ENCODE measurements around the gene UFM1.

Gene UFM1

GRCh38 chr13:38341149-38341692, 8.4 kb upstream of the UFM1 start:
- no peak overlapping the region for H2AFZ ChIP-seq (ENCODE audit: low read length)
- no peaks in the 10 kb centered on the region for H4K20me1 ChIP-seq (ENCODE audit: insufficient read depth, low read length, poor library complexity, severe bottlenecking)
- no peak overlapping the region for H3K9ac ChIP-seq (ENCODE audit: low read depth, low read length, poor library complexity, severe bottlenecking)
- no peaks in the 10 kb centered on the region for H3K27me3 ChIP-seq (ENCODE audit: insufficient read depth, low read length, poor library complexity, severe bottlenecking)
- H3K9me3 ChIP-seq (ENCODE audit: insufficient read depth, low read depth, low read length) = no peaks in the 10 kb centered on the region
- no peaks in the 10 kb centered on the region for H3K4me1 ChIP-seq (ENCODE audit: insufficient read depth, low read length, poor library complexity, severe bottlenecking)
- no peaks in the 10 kb centered on the region for H3K79me2 ChIP-seq (ENCODE audit: insufficient read depth, low read length)
- H3K36me3 ChIP-seq (ENCODE audit: insufficient read depth, low read length) = no peaks in the 10 kb centered on the region
- no peak overlapping the region for H3K4me3 ChIP-seq (ENCODE audit: low read length, poor library complexity, severe bottlenecking)
- no peaks in the 10 kb centered on the region for H3F3A ChIP-seq (ENCODE audit: low read depth)
- H3K9me2 ChIP-seq (replicated peaks; ENCODE audit: low read depth, low read length) = no peaks in the 10 kb centered on the region
- TF ChIP-seq CTCF (conservative IDR thresholded peaks at IDR 0.05; ENCODE audit: low read length) = no peak
- TF ChIP-seq EZH2phosphoT487 (IDR thresholded peaks at IDR 0.05; ENCODE audit: borderline replicate concordance) = no peak
- H3K4me2 ChIP-seq (ENCODE audit: low read depth, low read length, poor library complexity, severe bottlenecking) = no peak overlapping the region

DNA sequence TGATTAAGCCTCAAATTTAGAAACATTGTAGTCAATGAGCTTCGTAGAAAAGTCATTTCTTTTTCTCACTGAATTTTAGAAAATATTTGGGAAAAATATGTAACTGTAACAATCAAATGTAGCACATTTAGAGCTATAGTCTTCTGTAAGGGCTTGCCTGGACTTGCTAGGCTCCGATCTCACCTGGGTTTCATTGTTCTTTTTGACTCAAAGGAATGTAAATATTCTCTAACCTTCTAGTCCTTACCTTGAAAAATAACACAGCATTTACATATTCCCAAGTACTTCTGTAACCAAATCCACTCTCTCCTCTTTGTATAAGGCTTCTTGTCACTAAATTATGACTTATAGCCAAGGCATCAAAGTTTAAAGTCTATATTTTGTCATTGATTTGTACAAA, 2.9 kb upstream of the UFM1 start:
- Histone ChIP-seq H3K79me2 (ENCODE audit: insufficient read depth, low read length) (peaks cover 20% of the 10 kb centered on the region), H3K27me3 (ENCODE audit: insufficient read depth, low read length, poor library complexity, severe bottlenecking) (no peaks in the 10 kb centered on the region), H4K20me1 (ENCODE audit: insufficient read depth, low read length, poor library complexity, severe bottlenecking) (peaks cover 21% of the 10 kb centered on the region), H3K36me3 (ENCODE audit: insufficient read depth, low read length) (no peaks in the 10 kb centered on the region), H3K9me2 (replicated peaks; ENCODE audit: low read depth, low read length) (no peaks in the 10 kb centered on the region), H3K4me2 (ENCODE audit: low read depth, low read length, poor library complexity, severe bottlenecking) (no peak overlapping the region), H3K9ac (ENCODE audit: low read depth, low read length, poor library complexity, severe bottlenecking) (no peak overlapping the region), H2AFZ (ENCODE audit: low read length) (0 out of 2 replicates have a peak overlapping the region, but pooled peaks have one; percentile 24), H3K9me3 (ENCODE audit: insufficient read depth, low read depth, low read length) (no peaks in the 10 kb centered on the region), H3F3A (ENCODE audit: low read depth) (no peaks in the 10 kb centered on the region), H3K4me3 (ENCODE audit: low read length, poor library complexity, severe bottlenecking) (no peak overlapping the region), H3K4me1 (ENCODE audit: insufficient read depth, low read length, poor library complexity, severe bottlenecking) (peaks cover 20% of the 10 kb centered on the region)
- no peak for TF ChIP-seq CTCF (conservative IDR thresholded peaks at IDR 0.05; ENCODE audit: low read length)

DNA sequence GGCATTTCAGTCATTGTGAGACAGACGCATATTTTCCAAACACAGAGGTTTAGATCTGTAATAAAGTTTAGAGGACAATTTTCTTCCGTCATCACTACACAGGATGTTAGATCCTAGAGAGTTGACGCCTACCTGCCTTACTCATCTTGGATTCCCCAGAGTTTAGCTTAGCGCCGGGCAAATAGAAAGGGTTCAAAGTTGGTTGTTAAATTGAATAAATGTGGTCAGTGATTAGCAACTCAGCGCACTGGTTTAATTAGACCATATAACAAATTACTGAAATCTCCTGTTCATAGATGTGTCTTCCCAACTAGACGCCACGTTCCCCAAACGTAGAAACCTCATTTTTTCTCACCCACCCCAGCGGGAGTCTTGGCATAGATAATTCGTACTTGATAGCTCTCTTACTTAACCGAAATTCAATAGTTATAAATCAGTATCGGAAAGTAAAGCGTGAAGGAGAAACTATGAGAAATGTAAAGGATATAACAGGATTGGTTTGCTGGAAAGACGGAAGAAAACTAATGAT, 726 bp upstream of the UFM1 start:
- Histone ChIP-seq H4K20me1 (ENCODE audit: insufficient read depth, low read length, poor library complexity, severe bottlenecking) (peaks cover 29% of the 10 kb centered on the region), H3K9me3 (ENCODE audit: insufficient read depth, low read depth, low read length) (no peaks in the 10 kb centered on the region), H3K36me3 (ENCODE audit: insufficient read depth, low read length) (no peaks in the 10 kb centered on the region), H3K4me1 (ENCODE audit: insufficient read depth, low read length, poor library complexity, severe bottlenecking) (peaks cover 28% of the 10 kb centered on the region), H2AFZ (ENCODE audit: low read length) (peak overlapping the region; percentile 97), H3K9me2 (replicated peaks; ENCODE audit: low read depth, low read length) (no peaks in the 10 kb centered on the region), H3K4me3 (ENCODE audit: low read length, poor library complexity, severe bottlenecking) (peak overlapping the region; percentile 96), H3K79me2 (ENCODE audit: insufficient read depth, low read length) (peaks cover 36% of the 10 kb centered on the region), H3K27me3 (ENCODE audit: insufficient read depth, low read length, poor library complexity, severe bottlenecking) (no peaks in the 10 kb centered on the region), H3K4me2 (ENCODE audit: low read depth, low read length, poor library complexity, severe bottlenecking) (peak overlapping the region; percentile 85), H3F3A (ENCODE audit: low read depth) (no peaks in the 10 kb centered on the region), H3K9ac (ENCODE audit: low read depth, low read length, poor library complexity, severe bottlenecking) (peak overlapping the region; percentile 89)
- no peak for TF ChIP-seq EZH2phosphoT487 (IDR thresholded peaks at IDR 0.05; ENCODE audit: borderline replicate concordance)
- TF ChIP-seq CTCF (conservative IDR thresholded peaks at IDR 0.05; ENCODE audit: low read length) = no peak

All from Loucy (cell line).